GM19025 (cell line): ENCODE measurements around the gene MKS1.

Experiments
- ATAC-seq: cut with Tn5 transposase; IDR thresholded peaks from one replicate; pipeline ENCODE4 v1.9.1; 2021; ENCODE audit warnings: mild to moderate bottlenecking, low read depth, moderate library complexity; ENCODE audit not compliant: unreplicated experiment

The MKS1 gene

DNA sequence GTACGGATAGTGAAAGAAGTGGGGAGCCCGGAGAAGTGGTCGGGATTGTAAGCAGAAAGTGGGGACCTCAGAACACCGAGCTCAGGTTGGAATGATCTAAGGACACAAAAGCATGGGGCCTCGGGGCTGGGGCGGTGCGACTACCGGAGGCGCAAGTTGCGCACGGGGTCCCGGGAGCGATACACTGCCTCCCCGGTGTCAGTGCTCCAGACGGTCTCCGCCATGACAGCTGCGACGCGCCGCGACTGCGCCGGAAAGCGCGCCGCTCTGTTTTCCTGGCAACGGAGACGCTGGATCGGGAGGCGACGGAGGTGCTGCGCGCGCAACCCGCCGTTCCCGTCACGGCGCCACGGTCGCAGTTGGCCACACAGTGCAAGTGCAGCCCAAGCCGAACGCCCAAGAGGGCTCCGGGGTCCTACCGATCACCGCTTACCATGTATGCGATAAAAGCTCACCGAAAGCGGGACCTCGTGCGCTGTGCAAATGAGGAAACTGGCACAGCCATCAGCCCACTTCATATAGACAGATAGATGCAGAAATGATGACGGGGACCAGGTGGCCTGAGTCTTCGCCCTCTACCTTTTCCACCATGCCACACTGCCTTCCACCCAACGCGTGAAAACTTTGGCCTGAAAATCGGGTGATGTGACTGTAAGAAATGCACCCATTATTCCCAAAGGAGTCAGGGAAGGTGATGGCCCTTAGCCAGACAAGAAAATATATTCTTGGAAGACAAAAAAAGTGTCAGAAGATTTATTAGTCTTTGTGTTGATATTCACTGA lies at the start of gene MKS1:
Gene MKS1 (minus strand): TSS at position 249 of the 782 bp plus-strand sequence. CDS start 25 bp downstream, at position 224.
- ATAC-seq: peak; percentile 92

DNA sequence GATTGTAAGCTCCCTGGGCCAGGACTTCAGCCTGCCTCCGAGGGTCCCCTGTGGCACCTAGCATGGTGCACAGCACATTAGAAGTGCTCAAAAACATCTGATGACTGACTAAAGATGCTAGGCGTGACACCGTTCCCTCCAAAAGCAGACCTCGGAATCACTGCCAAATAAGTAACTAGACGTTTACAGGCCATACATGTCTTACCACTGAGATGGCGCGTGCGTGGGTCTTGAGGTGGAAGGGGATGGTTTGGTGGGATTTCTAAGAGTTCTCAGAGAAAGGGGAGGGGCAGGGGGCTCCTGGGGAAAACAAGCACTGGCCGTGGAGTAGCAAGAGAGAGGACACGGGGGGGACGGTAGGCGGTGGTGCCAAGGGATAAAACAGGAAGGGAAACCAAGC lies 49.3 kb upstream of the MKS1 start:
- no peak for ATAC-seq

DNA sequence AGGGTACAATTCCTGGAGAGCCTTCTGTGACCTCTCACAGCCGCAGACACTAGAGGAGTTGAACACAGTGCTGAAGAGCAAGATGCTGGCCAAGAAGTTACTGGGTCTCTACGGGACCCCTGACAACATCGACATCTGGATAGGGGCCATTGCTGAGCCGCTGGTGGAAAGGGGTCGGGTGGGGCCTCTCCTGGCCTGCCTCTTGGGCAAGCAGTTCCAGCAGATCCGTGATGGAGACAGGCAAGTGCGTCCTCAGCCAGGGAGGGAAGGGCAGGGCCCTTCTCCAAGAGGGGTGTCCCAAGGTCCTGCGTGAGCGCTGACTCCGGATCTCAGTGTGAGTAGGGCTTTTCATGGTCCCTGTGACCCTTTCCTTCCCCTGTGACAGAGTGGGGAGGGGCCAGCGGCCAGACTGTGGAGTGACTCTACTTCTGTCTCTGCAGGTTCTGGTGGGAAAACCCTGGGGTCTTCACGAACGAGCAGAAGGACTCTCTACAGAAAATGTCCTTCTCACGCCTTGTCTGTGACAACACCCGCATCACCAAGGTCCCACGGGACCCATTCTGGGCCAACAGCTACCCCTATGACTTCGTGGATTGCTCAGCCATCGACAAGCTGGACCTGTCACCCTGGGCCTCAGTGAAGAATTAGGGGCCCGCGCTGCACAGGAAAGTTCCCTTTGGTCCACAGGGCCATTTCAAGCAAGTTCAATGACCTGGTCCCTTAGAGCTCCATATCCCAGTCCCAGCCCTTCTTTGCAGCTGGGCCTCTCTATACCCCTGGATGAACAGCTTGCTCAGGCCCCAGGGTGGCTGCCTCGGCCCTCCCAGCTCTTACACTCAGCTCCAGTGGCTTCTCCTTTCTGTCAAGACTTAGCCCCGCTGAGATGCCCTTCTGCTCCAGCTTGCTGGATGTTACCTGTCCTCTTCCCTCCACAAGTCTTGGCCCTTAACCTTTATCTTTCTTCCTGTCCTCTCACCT lies 48.6 kb upstream of the MKS1 start:
- ATAC-seq: no peak

DNA sequence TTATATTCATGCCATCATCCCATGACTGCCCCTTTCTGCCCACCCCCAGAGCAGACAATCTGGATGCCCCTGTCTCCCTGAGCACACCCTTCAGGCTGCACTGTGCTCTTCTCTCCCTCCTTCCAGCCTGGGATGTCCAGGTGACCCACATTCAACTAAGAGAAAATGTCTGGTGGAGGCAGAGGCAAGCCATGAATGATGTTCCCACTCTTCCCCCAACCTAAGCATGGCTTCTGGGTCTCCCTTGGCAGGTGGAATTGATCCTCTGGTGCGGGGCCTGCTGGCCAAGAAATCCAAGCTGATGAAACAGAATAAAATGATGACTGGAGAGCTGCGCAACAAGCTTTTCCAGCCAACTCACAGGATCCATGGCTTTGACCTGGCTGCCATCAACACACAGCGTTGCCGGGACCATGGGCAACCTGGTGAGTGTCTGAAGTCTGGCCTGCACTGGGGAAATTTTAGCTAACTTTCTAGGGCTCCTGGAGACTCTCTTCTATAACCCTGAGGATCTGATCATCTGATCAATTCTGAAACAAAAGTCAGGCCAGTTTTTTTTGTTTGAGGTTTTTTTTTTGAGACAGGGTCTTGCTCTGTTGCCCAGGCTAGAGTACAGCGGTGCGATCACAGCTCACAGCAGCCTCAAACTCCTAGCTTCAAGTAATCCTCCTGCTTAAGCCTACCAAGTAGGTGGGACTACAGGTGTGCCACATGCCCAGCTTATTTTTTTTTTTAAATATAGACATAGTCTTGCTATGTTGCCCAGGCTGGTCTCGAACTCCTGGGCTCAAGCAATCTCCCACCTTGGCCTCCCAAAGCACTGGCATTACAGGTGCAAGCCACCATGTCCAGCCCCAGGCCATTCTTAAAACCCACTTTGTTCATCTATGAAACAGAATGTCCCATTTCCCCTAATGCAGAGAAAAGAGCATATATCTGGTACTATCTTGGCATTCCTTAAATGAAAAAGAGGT lies 47.1 kb upstream of the MKS1 start:
- ATAC-seq: no peak

DNA sequence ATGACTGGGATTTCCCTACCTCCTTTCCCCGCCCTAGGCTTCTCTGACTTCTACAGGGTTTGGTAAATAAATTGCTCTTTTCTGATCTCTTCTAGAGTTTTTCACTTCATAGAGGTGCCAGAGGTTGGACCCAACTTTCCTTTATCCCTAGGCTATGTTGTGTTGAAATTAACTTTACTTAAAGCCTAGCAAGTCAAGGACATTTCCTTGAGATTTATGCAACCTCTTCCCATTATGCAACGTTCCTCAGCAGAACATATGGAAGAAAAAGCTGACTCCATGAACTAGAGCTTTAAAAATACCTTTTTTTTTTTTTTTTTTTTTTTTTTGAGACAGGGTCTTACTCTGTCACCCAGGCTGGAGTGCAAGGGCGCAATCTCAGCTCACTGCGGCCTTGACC lies 46.2 kb upstream of the MKS1 start:
- no peak for ATAC-seq

DNA sequence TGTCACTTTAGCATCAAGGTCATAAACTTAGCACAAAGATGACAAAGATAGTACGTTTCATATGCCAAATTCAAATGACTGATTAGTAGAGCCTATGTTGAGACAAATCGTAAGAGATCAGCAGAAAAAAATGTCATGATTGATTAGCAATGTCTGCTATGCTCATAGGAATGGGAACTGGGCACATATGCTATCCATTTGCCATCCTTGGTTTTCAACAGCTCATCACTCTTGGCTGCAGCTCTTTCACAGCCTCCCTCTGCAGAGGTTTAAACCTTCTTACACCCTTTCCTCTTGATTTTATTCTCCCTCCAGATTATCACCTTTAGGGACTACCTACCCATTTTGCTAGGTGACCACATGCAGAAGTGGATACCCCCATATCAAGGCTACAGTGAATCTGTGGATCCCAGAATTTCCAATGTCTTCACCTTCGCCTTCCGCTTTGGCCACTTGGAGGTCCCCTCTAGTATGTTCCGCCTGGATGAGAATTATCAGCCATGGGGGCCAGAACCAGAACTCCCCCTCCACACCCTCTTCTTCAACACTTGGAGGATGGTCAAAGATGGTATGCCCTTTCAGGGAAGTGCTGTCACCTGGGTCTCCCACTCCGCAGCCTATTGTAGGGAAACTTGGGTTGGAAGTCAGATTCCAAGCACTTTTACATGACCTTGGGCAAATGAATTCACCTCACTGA lies 45.5 kb upstream of the MKS1 start:
- no peak for ATAC-seq

DNA sequence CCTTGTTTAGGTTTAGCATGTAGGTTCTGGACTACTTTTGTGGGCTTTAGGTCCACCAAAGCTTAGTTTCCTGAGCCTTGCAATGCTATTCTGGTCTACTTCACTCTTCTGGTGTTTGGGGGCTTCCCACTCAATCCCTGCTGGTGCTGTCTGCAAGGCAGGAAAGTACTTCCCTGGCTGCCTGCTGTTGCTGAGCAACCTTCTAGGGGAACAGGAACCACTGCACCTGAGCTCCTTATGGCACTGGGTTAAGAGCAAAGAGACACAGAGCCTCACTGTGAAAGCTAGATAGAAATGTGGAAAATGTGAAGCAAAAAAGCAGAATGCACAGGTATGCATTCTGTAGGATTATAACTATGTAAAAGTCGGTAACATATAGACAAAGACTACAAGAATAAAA lies 44.7 kb upstream of the MKS1 start:
- ATAC-seq: no peak

DNA sequence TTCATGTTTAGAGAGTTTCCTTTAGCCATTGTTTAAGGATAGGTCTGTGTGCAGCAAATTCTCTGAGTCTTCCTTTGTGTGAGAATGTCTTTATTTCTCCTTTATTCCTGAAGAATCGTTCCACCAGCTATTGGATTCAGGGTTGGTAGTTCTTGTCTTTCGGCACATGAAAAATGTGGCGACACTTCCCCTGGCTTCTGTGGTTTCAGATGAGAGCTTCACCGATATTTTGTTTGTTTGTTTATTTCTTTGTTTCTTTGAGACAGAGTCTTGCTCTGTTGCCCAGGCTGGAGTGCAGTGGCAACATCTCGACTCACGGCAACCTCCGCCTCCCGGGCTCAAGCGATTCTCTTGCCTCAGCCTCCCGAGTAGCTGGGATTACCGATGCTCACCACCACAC lies 43.1 kb upstream of the MKS1 start:
- no peak for ATAC-seq

DNA sequence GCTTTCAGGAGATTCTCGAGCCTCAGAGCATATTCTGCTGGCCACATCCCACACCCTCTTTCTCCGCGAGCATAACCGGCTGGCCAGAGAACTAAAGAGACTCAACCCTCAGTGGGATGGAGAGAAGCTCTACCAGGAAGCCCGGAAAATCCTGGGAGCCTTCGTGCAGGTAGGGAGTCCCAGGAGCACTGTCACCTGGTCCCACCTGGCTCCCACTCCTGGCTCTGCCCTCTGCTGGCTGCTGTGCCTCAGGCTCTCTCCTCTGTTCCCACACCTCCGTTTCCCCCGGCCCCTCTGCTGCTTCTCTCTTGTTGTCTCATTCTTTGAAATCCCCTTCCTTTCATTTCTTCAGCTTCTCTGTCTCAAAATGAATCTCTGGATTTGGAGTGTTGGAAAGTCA lies 35.7 kb upstream of the MKS1 start:
- ATAC-seq: no peak

DNA sequence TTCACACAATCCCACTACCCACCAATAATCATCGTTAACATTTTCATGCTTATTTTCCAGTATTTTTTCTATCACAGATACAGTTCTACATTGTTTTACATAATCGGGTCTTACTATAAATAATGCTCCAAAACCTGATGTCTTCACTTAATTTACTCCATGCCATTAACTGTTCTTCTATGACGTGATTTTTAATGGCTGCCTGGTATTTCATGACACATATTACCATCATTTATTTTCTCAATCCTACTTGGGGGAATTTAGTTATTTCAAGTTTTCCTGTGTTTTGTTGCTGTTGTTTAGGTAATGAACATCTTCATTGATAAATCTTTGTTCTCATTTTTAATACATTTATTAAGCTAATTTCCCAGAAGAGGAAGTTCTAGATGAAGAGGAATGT lies 34.0 kb upstream of the MKS1 start:
- ATAC-seq: no peak

DNA sequence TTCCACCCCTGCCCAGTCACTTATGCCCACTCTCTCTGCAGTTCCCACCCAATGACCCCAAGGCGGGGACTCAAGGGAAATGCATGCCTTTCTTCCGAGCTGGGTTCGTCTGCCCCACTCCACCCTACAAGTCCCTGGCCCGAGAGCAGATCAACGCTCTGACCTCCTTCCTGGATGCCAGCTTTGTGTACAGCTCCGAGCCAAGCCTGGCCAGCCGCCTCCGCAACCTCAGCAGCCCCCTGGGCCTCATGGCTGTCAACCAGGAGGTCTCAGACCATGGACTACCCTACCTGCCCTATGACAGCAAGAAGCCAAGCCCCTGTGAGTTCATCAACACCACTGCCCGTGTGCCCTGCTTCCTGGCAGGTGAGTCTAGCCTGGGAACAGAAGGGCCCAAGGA lies 33.1 kb upstream of the MKS1 start:
- ATAC-seq: no peak

DNA sequence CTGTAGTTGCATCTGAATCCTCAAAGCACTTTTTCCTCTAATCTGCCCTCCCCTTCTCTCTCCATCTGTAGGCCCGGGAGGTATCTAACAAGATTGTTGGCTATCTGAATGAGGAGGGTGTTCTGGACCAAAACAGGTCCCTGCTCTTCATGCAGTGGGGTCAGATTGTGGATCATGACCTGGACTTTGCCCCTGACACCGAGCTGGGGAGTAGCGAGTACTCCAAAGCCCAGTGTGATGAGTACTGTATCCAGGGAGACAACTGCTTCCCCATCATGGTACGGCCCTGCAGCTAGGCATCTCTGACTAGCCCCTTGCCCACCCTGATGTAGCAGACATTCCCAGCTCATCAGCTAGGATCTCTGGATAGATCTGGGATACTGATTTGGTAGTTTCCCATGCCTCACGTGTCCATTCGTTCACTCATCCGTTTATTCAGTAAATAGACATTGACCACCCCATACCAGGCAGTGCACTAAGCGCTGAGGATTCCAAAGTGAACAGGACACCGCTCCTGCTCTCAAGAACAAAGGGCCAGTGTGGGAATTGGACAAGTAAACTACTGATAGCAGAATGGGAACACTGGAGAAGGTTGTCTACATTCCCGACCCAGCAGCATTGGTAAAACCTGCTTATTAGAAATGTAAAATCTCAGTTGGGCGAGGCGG lies 31.4 kb upstream of the MKS1 start:
- no peak for ATAC-seq

DNA sequence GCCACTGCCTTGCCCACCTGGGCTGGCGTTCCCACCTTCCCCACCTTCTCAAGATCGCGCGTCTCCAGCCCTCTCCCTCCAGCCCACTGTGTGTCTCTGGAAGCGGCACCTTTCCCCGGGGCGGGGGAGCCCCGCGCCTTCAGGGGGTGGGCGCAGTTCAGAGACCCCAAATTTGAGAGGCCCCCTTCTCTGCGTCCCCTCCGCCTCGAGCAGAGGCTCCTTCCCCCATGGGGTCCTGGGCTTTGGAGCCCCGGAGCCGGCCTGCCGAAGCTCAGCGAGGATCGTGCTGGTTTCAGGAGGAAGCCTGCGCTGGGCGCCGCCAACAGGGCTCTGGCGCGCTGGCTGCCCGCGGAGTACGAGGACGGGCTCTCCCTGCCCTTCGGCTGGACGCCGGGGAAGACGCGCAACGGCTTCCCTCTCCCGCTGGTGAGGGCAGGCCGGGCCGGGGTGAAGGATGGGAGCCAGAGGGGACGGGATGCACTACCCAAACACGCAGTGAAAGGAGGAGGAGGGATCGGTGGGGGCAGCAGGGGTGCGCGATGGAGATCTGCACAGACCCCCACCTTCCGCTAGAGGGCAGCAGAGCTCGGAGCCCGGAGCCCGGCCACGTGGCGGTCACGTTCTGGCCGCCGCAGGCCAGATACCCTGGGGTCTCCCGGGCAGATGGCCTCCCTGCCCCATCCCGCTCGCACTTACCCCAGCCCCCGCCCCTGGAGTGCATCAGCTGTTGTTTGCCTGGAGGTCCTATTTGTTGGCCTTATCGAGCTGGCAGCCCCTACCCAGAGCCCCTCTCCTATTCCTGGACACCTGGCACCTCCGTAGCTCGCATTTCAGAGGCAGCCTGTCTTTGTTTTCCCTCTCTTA lies 30.4 kb upstream of the MKS1 start:
- ATAC-seq: peak; percentile 69

DNA sequence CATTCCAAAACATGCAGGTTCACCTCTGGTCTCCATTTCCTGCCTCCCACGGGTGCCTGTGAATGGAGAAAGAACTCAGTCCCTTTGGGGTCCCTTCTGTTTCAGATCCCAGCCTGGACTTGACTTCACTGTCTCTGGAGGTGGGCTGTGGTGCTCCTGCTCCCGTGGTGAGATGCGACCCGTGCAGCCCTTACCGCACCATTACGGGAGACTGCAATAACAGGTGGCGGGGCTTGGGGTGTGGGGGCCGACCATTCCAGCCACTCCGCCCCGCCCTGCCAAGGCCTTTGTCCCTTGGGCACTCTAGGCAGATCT lies 29.9 kb upstream of the MKS1 start:
- no peak for ATAC-seq

DNA sequence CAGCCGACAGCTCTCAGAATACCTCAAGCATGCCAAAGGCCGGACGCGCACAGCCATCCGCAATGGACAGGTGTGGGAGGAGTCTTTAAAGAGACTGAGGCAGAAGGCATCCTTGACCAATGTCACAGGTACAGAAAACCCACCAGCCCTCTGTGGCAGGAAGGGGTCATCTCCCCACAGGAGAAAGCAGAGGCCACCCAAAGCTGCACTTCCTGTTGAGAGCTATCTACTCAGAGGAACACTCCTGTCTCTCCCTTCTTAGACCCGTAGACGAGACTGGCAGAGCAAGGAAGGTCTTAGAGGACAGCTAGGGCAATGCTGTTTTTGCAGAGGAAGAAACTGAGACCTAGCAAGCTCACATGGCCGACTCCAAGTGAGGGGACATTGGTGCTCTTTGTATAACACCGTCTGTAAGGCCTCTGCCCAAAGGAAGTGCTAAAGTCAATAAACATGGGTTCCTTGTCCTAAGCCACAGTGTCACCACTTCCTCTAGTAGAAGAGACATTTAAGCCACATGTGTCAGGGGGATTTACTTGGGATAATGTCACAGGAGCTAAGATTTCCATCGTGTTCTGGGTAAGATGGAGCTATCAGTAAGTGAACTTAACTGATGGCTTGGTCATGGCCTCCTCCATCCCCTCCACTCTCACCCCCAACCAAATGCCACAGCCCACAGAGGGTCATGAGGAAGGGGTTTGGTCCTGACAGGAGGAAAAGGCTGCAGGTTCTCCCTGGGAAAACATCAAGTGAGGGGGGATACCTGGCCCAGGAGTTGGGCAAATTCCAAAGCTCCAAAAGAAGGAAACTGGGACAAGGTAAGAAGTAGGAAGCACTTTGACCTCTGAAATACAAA lies 28.7 kb upstream of the MKS1 start:
- no peak for ATAC-seq

DNA sequence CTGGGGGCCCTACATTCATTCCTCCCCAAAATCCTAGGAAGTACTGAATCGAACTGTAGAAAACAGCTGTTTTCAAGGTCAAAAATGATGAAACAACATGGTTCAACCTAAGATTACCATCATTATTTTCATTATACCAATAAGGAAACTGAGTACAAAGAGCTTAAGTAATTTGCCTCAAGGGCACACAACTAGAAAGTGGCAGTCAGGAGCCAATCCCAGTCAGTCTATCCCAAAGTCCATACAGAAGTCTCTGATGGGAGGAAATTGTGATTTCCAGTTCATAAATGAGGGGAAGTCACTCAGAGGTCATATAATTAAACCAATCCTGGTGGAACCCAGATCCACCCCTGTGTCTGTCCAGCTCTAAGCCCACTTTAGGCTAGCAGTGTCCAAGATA lies 27.7 kb upstream of the MKS1 start:
- no peak for ATAC-seq

DNA sequence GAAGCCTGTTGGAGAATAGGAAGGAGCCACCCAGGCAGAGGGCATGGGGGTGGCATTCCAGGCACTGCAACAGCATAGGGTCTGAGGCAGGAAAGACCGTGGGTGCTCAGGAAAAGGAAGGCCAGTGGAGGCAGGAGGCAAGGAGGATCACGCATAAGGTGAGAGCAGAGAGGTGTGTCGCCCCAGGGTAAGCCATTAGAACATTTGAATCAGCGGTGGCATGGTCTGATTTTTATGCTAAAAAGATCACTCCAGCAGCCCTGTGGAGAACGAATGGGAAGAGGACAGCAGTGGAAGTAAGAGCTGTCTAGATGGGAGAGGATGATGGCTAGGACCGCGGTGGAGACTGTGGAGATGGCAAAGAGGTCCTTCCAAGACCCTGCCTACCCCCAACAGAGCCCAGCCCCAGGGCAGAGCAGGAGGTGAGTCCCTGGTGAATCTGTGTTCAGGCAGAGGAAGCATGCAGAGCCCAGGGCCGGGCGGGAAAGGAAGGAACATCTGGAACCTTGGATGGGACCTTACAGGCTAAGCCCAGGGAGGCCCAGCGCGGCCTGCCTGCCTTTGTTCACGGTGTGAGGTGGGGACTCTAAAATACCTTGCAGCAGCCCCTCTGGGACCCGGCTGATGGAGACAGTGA lies 27.2 kb upstream of the MKS1 start:
- ATAC-seq: no peak
